RWPE1 (cell line): ENCODE measurements around the gene EMC8.

ENCODE experiments used
- CTCF ChIA-PET: fragments of 350-600 bp; sonication (Branson Sonifier 250); formaldehyde crosslinking; extraction: SDS; loops from one replicate; lab custom pipeline; 2021; lab: Yijun Ruan, JAX
- POLR2A ChIA-PET: fragments of 400-600 bp; formaldehyde crosslinking; extraction: SDS; loops from one replicate; lab custom pipeline; 2020; ENCODE audit warnings: antibody characterized with exemption; ENCODE audit not compliant: low non-redundant PET; lab: Yijun Ruan, JAX
- DNase-seq: peaks from one replicate; pipeline ENCODE4 v3.0.0; 2012; ENCODE audit warnings: low spot score
- H3K27ac ChIP-seq: fragments of 450-650 bp; 2 replicates; pipeline ENCODE4 v1.5.1; 2017
- CTCF ChIP-seq: fragments of 450-650 bp; conservative IDR thresholded peaks from 2 replicates; pipeline ENCODE4 v1.5.1; 2017; ENCODE audit warnings: low read depth, mild to moderate bottlenecking

EMC8 gene

GRCh38 chr16:85765211-85765610 lies 34.1 kb downstream of the EMC8 start:
- ChIA-PET CTCF (interaction anchor here (0.6 kb wide), 1 partner anchor 378 kb away, joined by 3 read pairs; no protein-coding TSS in a partner anchor), POLR2A (no interaction called here)
- H3K27ac ChIP-seq = peak overlapping the region; percentile 95; the same call in 1 of the 2 replicates
- no peak for TF ChIP-seq CTCF
- DNase-seq = no peak

GRCh38 chr16:85763616-85764015 lies 35.7 kb downstream of the EMC8 start:
- ChIA-PET CTCF (no interaction called here), POLR2A (no interaction called here)
- no peak for TF ChIP-seq CTCF
- no peak overlapping the region for H3K27ac ChIP-seq
- no peak for DNase-seq

- POLR2A ChIA-PET = no interaction called here
- CTCF ChIA-PET = interaction anchor here (0.8 kb wide), 1 partner anchor 15 kb away, joined by 3 read pairs; no protein-coding TSS in a partner anchor
- no peak overlapping the region for H3K27ac ChIP-seq
- TF ChIP-seq CTCF = no peak
- no peak for DNase-seq
These were observed 36.4 kb downstream of the EMC8 start for GRCh38 chr16:85762970-85763369.

- no peak for TF ChIP-seq CTCF
- ChIA-PET POLR2A (no interaction called here), CTCF (interaction anchor here (1.8 kb wide), 1 partner anchor 87 kb away, joined by 4 read pairs; no protein-coding TSS in a partner anchor)
- DNase-seq = no peak
- no peak overlapping the region for H3K27ac ChIP-seq
These were observed 37.5 kb downstream of the EMC8 start for GRCh38 chr16:85761861-85762260.

- peak overlapping the region; percentile 19; the same call in 1 of the 2 replicates for H3K27ac ChIP-seq
- DNase-seq = no peak
- ChIA-PET CTCF (interaction anchor here (0.6 to 1.6 kb wide), 14 partner anchors 13 to 641 kb away, joined by 3 to 7 read pairs (median 4); no protein-coding TSS in a partner anchor), POLR2A (no interaction called here)
- TF ChIP-seq CTCF = peak; percentile 43
These were observed 39.5 kb downstream of the EMC8 start for GRCh38 chr16:85759631-85760419.

GRCh38 chr16:85759136-85759535 lies 40.2 kb downstream of the EMC8 start:
- CTCF ChIA-PET = interaction anchor here (0.6 to 1.6 kb wide), 12 partner anchors 16 to 640 kb away, joined by 3 to 7 read pairs (median 3); no protein-coding TSS in a partner anchor
- TF ChIP-seq CTCF = no peak
- H3K27ac ChIP-seq = peak overlapping the region; percentile 19; the same call in 1 of the 2 replicates
- POLR2A ChIA-PET = no interaction called here
- no peak for DNase-seq
